Measurements from ENCODE around the gene KCNA5.

Gene KCNA5

DNA sequence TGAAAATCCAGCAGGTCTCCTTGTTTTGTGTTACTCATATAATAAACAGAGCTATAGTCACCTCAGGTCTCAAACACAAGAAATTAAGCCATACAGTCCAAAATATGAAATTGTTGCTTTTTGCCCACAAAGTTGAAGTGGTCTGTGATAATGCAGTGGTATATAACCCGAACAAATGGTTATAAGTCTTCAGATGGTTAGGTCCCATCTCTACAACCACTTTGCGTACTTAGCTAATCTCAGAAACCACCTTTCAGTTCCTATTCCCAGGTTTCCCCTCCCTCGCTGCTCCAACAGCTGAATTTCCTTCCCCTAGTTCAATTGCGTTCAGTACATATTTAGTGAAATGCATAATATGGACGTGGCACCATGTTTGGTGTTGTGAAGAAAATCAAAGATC, 3.3 kb upstream of the KCNA5 start:
- no peak for TF ChIP-seq CTCF (IDR thresholded peaks at IDR 0.05; ENCODE audit: low read depth, low read length)
- DNase-seq: no peak
- Histone ChIP-seq H3K36me3 (no peaks in the 10 kb centered on the region), H3K4me3 (ENCODE audit: low read depth, low read length) (no peak overlapping the region), H3K27me3 (ENCODE audit: insufficient read depth, low read depth, severe bottlenecking) (no peaks in the 10 kb centered on the region), H3K27ac (no peak overlapping the region), H3K9me3 (ENCODE audit: severe bottlenecking) (peaks cover 3% of the 10 kb centered on the region)

DNA sequence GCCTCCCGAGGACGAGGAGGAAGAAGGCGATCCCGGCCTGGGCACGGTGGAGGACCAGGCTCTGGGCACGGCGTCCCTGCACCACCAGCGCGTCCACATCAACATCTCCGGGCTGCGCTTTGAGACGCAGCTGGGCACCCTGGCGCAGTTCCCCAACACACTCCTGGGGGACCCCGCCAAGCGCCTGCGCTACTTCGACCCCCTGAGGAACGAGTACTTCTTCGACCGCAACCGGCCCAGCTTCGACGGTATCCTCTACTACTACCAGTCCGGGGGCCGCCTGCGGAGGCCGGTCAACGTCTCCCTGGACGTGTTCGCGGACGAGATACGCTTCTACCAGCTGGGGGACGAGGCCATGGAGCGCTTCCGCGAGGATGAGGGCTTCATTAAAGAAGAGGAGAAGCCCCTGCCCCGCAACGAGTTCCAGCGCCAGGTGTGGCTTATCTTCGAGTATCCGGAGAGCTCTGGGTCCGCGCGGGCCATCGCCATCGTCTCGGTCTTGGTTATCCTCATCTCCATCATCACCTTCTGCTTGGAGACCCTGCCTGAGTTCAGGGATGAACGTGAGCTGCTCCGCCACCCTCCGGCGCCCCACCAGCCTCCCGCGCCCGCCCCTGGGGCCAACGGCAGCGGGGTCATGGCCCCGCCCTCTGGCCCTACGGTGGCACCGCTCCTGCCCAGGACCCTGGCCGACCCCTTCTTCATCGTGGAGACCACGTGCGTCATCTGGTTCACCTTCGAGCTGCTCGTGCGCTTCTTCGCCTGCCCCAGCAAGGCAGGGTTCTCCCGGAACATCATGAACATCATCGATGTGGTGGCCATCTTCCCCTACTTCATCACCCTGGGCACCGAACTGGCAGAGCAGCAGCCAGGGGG, 979 bp downstream of the KCNA5 start:
- no peaks in the 10 kb centered on the region for H3K36me3 ChIP-seq
- H3K27ac ChIP-seq: no peak overlapping the region
- no peaks in the 10 kb centered on the region for H3K9me3 ChIP-seq (ENCODE audit: severe bottlenecking)
- no peaks in the 10 kb centered on the region for H3K27me3 ChIP-seq (ENCODE audit: insufficient read depth, low read depth, severe bottlenecking)
- H3K4me3 ChIP-seq (ENCODE audit: low read depth, low read length): no peak overlapping the region
- no peak for DNase-seq
- TF ChIP-seq CTCF (IDR thresholded peaks at IDR 0.05; ENCODE audit: low read depth, low read length): no peak

DNA sequence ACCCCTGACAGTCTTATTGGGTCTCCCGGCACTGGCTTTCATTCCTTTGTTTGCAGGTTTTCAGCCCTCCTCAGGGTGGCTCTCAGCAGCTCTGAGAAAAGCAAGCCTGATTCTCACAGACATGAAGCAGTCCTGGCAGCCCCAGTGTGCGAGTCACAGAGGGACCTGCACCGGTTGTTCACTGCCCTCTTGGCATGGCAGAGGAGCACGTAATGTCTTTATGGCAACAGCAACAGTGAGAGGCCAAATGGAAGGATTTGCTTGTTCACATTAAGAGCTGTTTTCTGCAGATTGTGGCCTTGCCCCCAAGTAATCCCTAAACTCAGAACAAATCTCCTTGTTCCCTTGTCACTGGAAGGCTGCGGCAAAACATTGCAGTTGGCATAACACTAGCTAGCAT, 3.4 kb downstream of the KCNA5 start:
- Histone ChIP-seq H3K9me3 (ENCODE audit: severe bottlenecking) (no peaks in the 10 kb centered on the region), H3K27ac (0 out of 2 replicates have a peak overlapping the region, but pooled peaks have one; percentile 15), H3K4me3 (ENCODE audit: low read depth, low read length) (no peak overlapping the region; the same call in 1 of the 2 replicates), H3K27me3 (ENCODE audit: insufficient read depth, low read depth, severe bottlenecking) (no peaks in the 10 kb centered on the region), H3K36me3 (no peaks in the 10 kb centered on the region)
- peak; percentile 40 for DNase-seq
- TF ChIP-seq CTCF (IDR thresholded peaks at IDR 0.05; ENCODE audit: low read depth, low read length): 0 out of 2 replicates have a peak, but pooled peaks have one; percentile 5

DNA sequence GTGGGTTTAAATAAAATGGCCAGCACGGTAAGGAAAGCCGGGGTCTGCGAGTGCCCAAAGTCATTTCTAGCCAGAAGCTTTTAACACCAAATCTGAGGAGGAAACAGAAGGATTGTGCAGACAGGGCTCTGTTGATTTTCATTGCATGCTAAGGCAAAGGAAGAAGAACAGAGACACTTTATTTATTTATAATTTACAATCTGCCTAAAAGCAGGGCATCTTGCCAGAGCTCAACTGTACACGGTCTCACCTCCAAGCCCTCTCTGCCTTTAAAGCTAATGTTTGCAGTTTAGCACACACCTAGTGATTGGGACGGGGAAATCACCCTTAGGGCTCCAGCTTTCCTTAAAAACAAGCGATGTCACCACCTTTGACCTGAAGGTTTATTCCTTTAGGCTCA, 4.0 kb downstream of the KCNA5 start:
- Histone ChIP-seq H3K27ac (no peak overlapping the region), H3K4me3 (ENCODE audit: low read depth, low read length) (no peak overlapping the region; the same call in 1 of the 2 replicates), H3K27me3 (ENCODE audit: insufficient read depth, low read depth, severe bottlenecking) (no peaks in the 10 kb centered on the region), H3K36me3 (no peaks in the 10 kb centered on the region), H3K9me3 (ENCODE audit: severe bottlenecking) (no peaks in the 10 kb centered on the region)
- DNase-seq: no peak
- no peak for TF ChIP-seq CTCF (IDR thresholded peaks at IDR 0.05; ENCODE audit: low read depth, low read length)

GRCh38 chr12:5050542-5050941, 6.9 kb downstream of the KCNA5 start:
- Histone ChIP-seq H3K36me3 (no peaks in the 10 kb centered on the region), H3K27ac (no peak overlapping the region), H3K27me3 (ENCODE audit: insufficient read depth, low read depth, severe bottlenecking) (no peaks in the 10 kb centered on the region), H3K9me3 (ENCODE audit: severe bottlenecking) (no peaks in the 10 kb centered on the region), H3K4me3 (ENCODE audit: low read depth, low read length) (no peak overlapping the region)
- no peak for DNase-seq
- no peak for TF ChIP-seq CTCF (IDR thresholded peaks at IDR 0.05; ENCODE audit: low read depth, low read length)

Measured in WERI-Rb-1 (cell line).